Liver (tissue), 9 donors: ENCODE data around the gene FAM184A. TPM values are rescaled to one million over a fixed set of nuclear protein-coding genes. Genes with fewer than 3 reads are reported as not detected.

Experiments used
- DNase-seq: peaks from one replicate; pipeline ENCODE4 v3.0.0-alpha.2; 2017; ENCODE audit warnings: low spot score
- H3K27ac ChIP-seq, 2 donors: one replicate each; pipeline ENCODE4 v1.7.0; 2013; ENCODE audit warnings: inconsistent platforms in 2 of 2, low read length in 2 of 2, control low read depth in 1 of 2, low read depth in 1 of 2, mild to moderate bottlenecking in 1 of 2
- H3K27me3 ChIP-seq, 4 donors: one replicate each; pipeline versions ENCODE4 v1.6.1 to v1.7.0; 2013; ENCODE audit warnings: low read length in 3 of 4, inconsistent platforms in 1 of 4, mild to moderate bottlenecking in 1 of 4, moderate library complexity in 1 of 4; ENCODE audit not compliant: control insufficient read depth in 4 of 4, insufficient read depth in 4 of 4
- H3K36me3 ChIP-seq, 4 donors: one replicate each; pipeline versions ENCODE4 v1.6.1 to v1.7.0; 2013; ENCODE audit warnings: low read length in 3 of 4, mild to moderate bottlenecking in 3 of 4, low read depth in 1 of 4, moderate library complexity in 1 of 4; ENCODE audit not compliant: control insufficient read depth in 4 of 4, insufficient read depth in 3 of 4
- H3K4me1 ChIP-seq, 4 donors: one replicate each; pipeline versions ENCODE4 v1.6.1 to v1.7.0; 2013; ENCODE audit warnings: low read length in 3 of 4, mild to moderate bottlenecking in 3 of 4, moderate library complexity in 1 of 4; ENCODE audit not compliant: control insufficient read depth in 4 of 4, insufficient read depth in 4 of 4
- H3K4me3 ChIP-seq, 3 donors: one replicate each; pipeline versions ENCODE4 v1.6.1 to v1.7.0; 2013; ENCODE audit warnings: low read length in 3 of 3, control low read depth in 1 of 3, low read depth in 1 of 3, mild to moderate bottlenecking in 1 of 3
- H3K9ac ChIP-seq, 2 donors: one replicate each; pipeline ENCODE4 v1.7.0; 2013; ENCODE audit warnings: low read length in 2 of 2, mild to moderate bottlenecking in 2 of 2, moderate library complexity in 2 of 2, control low read depth in 1 of 2, low read depth in 1 of 2
- H3K9me3 ChIP-seq, 4 donors: one replicate each; pipeline versions ENCODE4 v1.6.1 to v1.7.0; 2013; ENCODE audit warnings: low read length in 3 of 4; ENCODE audit not compliant: control insufficient read depth in 4 of 4
- CTCF ChIP-seq: fragments of 150-350 bp; IDR thresholded peaks from 2 replicates; pipeline ENCODE4 v1.5.1; 2017; ENCODE audit warnings: improper control_type of control experiment, low read depth, low read length; ENCODE audit not compliant: missing input control
- EGR1 ChIP-seq, 2 donors: IDR thresholded peaks; 2 replicates each; pipeline ENCODE4 v1.6.1; 2016 to 2018; ENCODE audit warnings: antibody characterized with exemption in 2 of 2, low read depth in 2 of 2
- FOXA1 ChIP-seq: IDR thresholded peaks from 2 replicates; pipeline ENCODE4 v1.6.1; 2016; ENCODE audit warnings: antibody characterized with exemption
- FOXA2 ChIP-seq: IDR thresholded peaks from 2 replicates; pipeline ENCODE4 v1.6.1; 2016; ENCODE audit warnings: antibody characterized with exemption
- GABPA ChIP-seq, 2 donors: IDR thresholded peaks in 1 of 2; conservative IDR thresholded peaks in 1 of 2; 2 replicates each; pipeline ENCODE4 v1.6.1; 2016; ENCODE audit warnings: antibody characterized with exemption in 2 of 2, mild to moderate bottlenecking in 1 of 2, moderate library complexity in 1 of 2
- HNF4A ChIP-seq, 2 donors: conservative IDR thresholded peaks; 2 replicates each; pipeline ENCODE4 v1.6.1; 2016; ENCODE audit warnings: antibody characterized with exemption in 2 of 2, mild to moderate bottlenecking in 2 of 2
- JUND ChIP-seq, 2 donors: IDR thresholded peaks; 2 replicates each; pipeline ENCODE4 v1.6.1; 2016; ENCODE audit warnings: antibody characterized with exemption in 2 of 2
- MAX ChIP-seq: IDR thresholded peaks from 2 replicates; pipeline ENCODE4 v1.6.1; 2016; ENCODE audit warnings: antibody characterized with exemption
- RAD21 ChIP-seq, 2 donors: IDR thresholded peaks; 2 replicates each; pipeline ENCODE4 v1.6.1; 2016; ENCODE audit warnings: antibody characterized with exemption in 2 of 2, mild to moderate bottlenecking in 2 of 2
- REST ChIP-seq: IDR thresholded peaks from 2 replicates; pipeline ENCODE4 v1.6.1; 2016; ENCODE audit warnings: antibody characterized with exemption, mild to moderate bottlenecking
- RXRA ChIP-seq, 2 donors: IDR thresholded peaks; 2 replicates each; pipeline ENCODE4 v1.6.1; 2017 to 2018; ENCODE audit warnings: antibody characterized with exemption in 2 of 2, mild to moderate bottlenecking in 1 of 2
- YY1 ChIP-seq: IDR thresholded peaks from 2 replicates; pipeline ENCODE4 v1.6.1; 2016; ENCODE audit warnings: antibody characterized with exemption, mild to moderate bottlenecking
- ZBTB33 ChIP-seq: IDR thresholded peaks from 2 replicates; pipeline ENCODE4 v1.6.1; 2016; ENCODE audit warnings: antibody characterized with exemption
- WGBS: extraction: QIAGEN DNeasy Blood & Tissue Kit; methylation state at CpG from one replicate; pipeline ENCODE4 v1.1.7; 2013; 5-methylcytosine and 5-hydroxymethylcytosine counted together
- polyA plus RNA-seq, 2 donors: library from polyadenylated mRNA; stranded (reverse) in 1 of 2; unstranded in 1 of 2; fragments of 200-250 nt in 1 of 2; fragments of >200 nt in 1 of 2; fragmentation: Nextera tagmentation in 1 of 2; extraction: Ambion mirVana in 1 of 2; gene quantifications; one replicate each; pipeline versions ENCODE4 v1.2.1 to v1.2.3, GENCODE V29; 2013 to 2015
- total RNA-seq, 2 donors: library from RNA; depleted of rRNA; stranded (reverse); fragments of >200 nt; gene quantifications; one replicate each; pipeline ENCODE4 v1.2.3, GENCODE V29; 2014
- donor health status: healthy.
- donor health status: healthy.
- donor health status: healthy.
- donor health status: healthy.
- donor health status: healthy.

The FAM184A gene
- total and polyA plus RNA-seq, 4 donors, result 1.0 to 7.4 (median 4.0) TPM

- H3K36me3 ChIP-seq, result peaks cover 2 to 13% (median 7%) of the 10 kb centered on the region in 4 donors
- DNase-seq, result no peak
- no peaks in the 10 kb centered on the region for H3K27me3 ChIP-seq
- no peak overlapping the region for H3K4me3 ChIP-seq
- H3K9me3 ChIP-seq, result no peaks in the 10 kb centered on the region
- peaks cover 0 to 15% (median 9%) of the 10 kb centered on the region in 4 donors for H3K4me1 ChIP-seq
- H3K9ac ChIP-seq, result no peak overlapping the region
- 93% methylated on average over 5 of the region's 5 CpGs for WGBS
- TF ChIP-seq JUND (IDR thresholded peaks at IDR 0.05), result no peak
- no peak for TF ChIP-seq HNF4A (conservative IDR thresholded peaks at IDR 0.05)
- no peak for TF ChIP-seq RAD21 (IDR thresholded peaks at IDR 0.05)
- no peak for TF ChIP-seq RXRA (IDR thresholded peaks at IDR 0.05)
- no peak for TF ChIP-seq EGR1 (IDR thresholded peaks at IDR 0.05; ENCODE audit: low read depth in 2 of 2)
- TF ChIP-seq ZBTB33, result no peak
- no peak for TF ChIP-seq FOXA1
- no peak for TF ChIP-seq CTCF
- no peak for TF ChIP-seq MAX
- TF ChIP-seq GABPA (IDR thresholded peaks at IDR 0.05 in 1 of 2, conservative IDR thresholded peaks at IDR 0.05 in 1 of 2), result no peak
- no peak overlapping the region for H3K27ac ChIP-seq
These were observed 147.0 kb downstream of the FAM184A start for GRCh38 chr6:118931436-118931835.

- Histone ChIP-seq H3K9me3 (no peaks in the 10 kb centered on the region), H3K4me1 (peaks cover 0 to 12% (median 8%) of the 10 kb centered on the region in 4 donors), H3K9ac (no peak overlapping the region), H3K36me3 (peaks cover 2 to 13% (median 7%) of the 10 kb centered on the region in 4 donors), H3K27me3 (no peaks in the 10 kb centered on the region), H3K4me3 (no peak overlapping the region), H3K27ac (no peak overlapping the region)
- WGBS, result 97% methylated on average over 3 of the region's 3 CpGs
- no peak for TF ChIP-seq MAX
- TF ChIP-seq JUND (IDR thresholded peaks at IDR 0.05), result no peak
- TF ChIP-seq FOXA2, result no peak
- no peak for TF ChIP-seq EGR1 (IDR thresholded peaks at IDR 0.05; ENCODE audit: low read depth in 2 of 2)
- TF ChIP-seq YY1, result no peak
- TF ChIP-seq HNF4A (conservative IDR thresholded peaks at IDR 0.05), result no peak
- DNase-seq, result no peak
These were observed 147.8 kb downstream of the FAM184A start for GRCh38 chr6:118930680-118931079.

GRCh38 chr6:118923035-118923434 is 155.4 kb downstream of the FAM184A start:
- no peak for DNase-seq
- WGBS, result 61% methylated on average over 3 of the region's 3 CpGs
- Histone ChIP-seq H3K27ac (no peak overlapping the region), H3K4me1 (no peaks in the 10 kb centered on the region), H3K9me3 (no peaks in the 10 kb centered on the region), H3K27me3 (no peaks in the 10 kb centered on the region), H3K9ac (no peak overlapping the region), H3K36me3 (peaks cover 8 to 27% (median 15%) of the 10 kb centered on the region in 4 donors), H3K4me3 (no peak overlapping the region)
- TF ChIP-seq CTCF (no peak), GABPA (IDR thresholded peaks at IDR 0.05 in 1 of 2, conservative IDR thresholded peaks at IDR 0.05 in 1 of 2) (no peak), REST (no peak), ZBTB33 (no peak), HNF4A (conservative IDR thresholded peaks at IDR 0.05) (peak; percentile 47 to 62)
